Stimulated activated CD4-positive, alpha-beta T cell treated with anti-CD3 and anti-CD28 coated beads, Interleukin-15, amount 100 ng/mL, for 1 hour (primary cell): ENCODE data around the gene ROPN1L.
"Not testable (repeated sequence)": the region's sequence is repeated elsewhere in the genome, so short reads cannot be mapped to it uniquely, and the experiment has no call there.

Experiments used
- DNase-seq, 2 donors: peaks; one replicate each; pipeline ENCODE4 v3.0.0-alpha.2; 2020; ENCODE audit warnings: low read depth in 1 of 2, low spot score in 1 of 2

The ROPN1L gene

GRCh38 chr5:10478436-10478835 lies 36.8 kb downstream of the ROPN1L start:
- DNase-seq: no peak

GRCh38 chr5:10479154-10479721 lies 37.6 kb downstream of the ROPN1L start:
- no peak for DNase-seq

GRCh38 chr5:10480237-10480985 lies 38.7 kb downstream of the ROPN1L start:
- no peak for DNase-seq

GRCh38 chr5:10481241-10481935 lies 39.7 kb downstream of the ROPN1L start:
- DNase-seq: no peak

- DNase-seq: no peak
These were observed 41.3 kb downstream of the ROPN1L start for GRCh38 chr5:10482791-10483530.

GRCh38 chr5:10484774-10485141 lies 43.1 kb downstream of the ROPN1L start:
- DNase-seq: no peak

GRCh38 chr5:10485142-10485795 lies 43.6 kb downstream of the ROPN1L start:
- no peak for DNase-seq

- no peak for DNase-seq
These were observed 44.2 kb downstream of the ROPN1L start for GRCh38 chr5:10485897-10486296.

- no peak for DNase-seq
These were observed 45.0 kb downstream of the ROPN1L start for GRCh38 chr5:10486511-10487344.

- no peak for DNase-seq
These were observed 46.5 kb downstream of the ROPN1L start for GRCh38 chr5:10488144-10488543.

GRCh38 chr5:10489810-10490426 lies 48.2 kb downstream of the ROPN1L start:
- no peak for DNase-seq

- DNase-seq: no peak
These were observed 49.4 kb downstream of the ROPN1L start for GRCh38 chr5:10490927-10491672.

- DNase-seq: no peak
These were observed 50.0 kb downstream of the ROPN1L start for GRCh38 chr5:10491673-10492026.

- DNase-seq: no peak
These were observed 52.2 kb downstream of the ROPN1L start for GRCh38 chr5:10493884-10494283.

GRCh38 chr5:10494497-10494896 lies 52.8 kb downstream of the ROPN1L start:
- DNase-seq: not testable (repeated sequence)

GRCh38 chr5:10497554-10497953 lies 55.9 kb downstream of the ROPN1L start:
- DNase-seq: no peak

- no peak for DNase-seq
These were observed 56.7 kb downstream of the ROPN1L start for GRCh38 chr5:10498350-10498749.

- no peak for DNase-seq
These were observed 57.4 kb downstream of the ROPN1L start for GRCh38 chr5:10499066-10499465.

GRCh38 chr5:10499776-10500175 lies 58.1 kb downstream of the ROPN1L start:
- no peak for DNase-seq
